Epithelial cell of proximal tubule (primary cell): ENCODE measurements around the gene GSAP. TPM values are rescaled to one million over a fixed set of nuclear protein-coding genes. Genes with fewer than 3 reads are reported as not detected.

Source experiments
- DNase-seq: peaks from one replicate; pipeline ENCODE4 v3.0.0-alpha.2; 2011; ENCODE audit warnings: low read depth
- H3K4me3 ChIP-seq: 2 replicates; pipeline ENCODE4 v1.5.1; 2011; ENCODE audit warnings: low read depth, mild to moderate bottlenecking, low read length
- total RNA-seq: library from RNA; depleted of rRNA; stranded (reverse); fragments of >200 nt; gene quantifications from 2 replicates; pipeline ENCODE4 v1.2.3, GENCODE V29; 2015
- TF ChIP-seq, protein P1 (sequence below): conservative IDR thresholded peaks from 2 replicates; pipeline ENCODE4 v1.5.1; 2012; ENCODE audit warnings: low read depth, mild to moderate bottlenecking, low read length

Gene GSAP
- total RNA-seq, 1 donor from 2014 or later: 1.2 TPM

DNA sequence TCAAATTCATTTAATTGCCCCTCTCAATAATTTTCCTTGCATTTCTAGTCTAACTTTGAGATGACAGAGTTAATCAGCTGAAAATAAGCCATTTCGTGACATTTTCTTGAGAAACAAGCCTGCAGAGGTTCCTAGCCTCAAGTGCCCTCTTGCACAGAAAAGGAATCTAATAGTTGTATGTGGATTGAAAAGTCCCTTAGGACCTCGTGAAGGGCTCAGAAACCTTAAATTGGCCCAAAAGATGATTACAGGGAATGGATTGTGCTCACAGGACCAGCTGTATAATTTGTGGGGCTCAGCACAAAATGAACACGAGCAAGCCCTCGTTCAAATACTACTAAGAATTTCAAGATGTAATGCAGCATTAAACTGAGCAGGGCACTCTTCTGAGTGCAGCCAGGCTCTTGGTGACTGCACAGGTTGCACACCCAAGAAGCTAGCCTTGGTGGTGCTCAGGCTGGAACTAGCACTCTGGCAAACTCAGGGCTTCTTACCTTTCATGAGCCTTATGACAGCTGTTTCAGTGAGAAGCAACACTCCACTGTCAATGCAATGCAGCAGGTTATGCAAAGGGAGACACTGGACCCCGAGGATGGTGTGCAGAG lies 102.2 kb downstream of the GSAP start:
- TF ChIP-seq, protein P1, sequence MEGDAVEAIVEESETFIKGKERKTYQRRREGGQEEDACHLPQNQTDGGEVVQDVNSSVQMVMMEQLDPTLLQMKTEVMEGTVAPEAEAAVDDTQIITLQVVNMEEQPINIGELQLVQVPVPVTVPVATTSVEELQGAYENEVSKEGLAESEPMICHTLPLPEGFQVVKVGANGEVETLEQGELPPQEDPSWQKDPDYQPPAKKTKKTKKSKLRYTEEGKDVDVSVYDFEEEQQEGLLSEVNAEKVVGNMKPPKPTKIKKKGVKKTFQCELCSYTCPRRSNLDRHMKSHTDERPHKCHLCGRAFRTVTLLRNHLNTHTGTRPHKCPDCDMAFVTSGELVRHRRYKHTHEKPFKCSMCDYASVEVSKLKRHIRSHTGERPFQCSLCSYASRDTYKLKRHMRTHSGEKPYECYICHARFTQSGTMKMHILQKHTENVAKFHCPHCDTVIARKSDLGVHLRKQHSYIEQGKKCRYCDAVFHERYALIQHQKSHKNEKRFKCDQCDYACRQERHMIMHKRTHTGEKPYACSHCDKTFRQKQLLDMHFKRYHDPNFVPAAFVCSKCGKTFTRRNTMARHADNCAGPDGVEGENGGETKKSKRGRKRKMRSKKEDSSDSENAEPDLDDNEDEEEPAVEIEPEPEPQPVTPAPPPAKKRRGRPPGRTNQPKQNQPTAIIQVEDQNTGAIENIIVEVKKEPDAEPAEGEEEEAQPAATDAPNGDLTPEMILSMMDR: no peak
- H3K4me3 ChIP-seq: no peak overlapping the region
- no peak for DNase-seq

DNA sequence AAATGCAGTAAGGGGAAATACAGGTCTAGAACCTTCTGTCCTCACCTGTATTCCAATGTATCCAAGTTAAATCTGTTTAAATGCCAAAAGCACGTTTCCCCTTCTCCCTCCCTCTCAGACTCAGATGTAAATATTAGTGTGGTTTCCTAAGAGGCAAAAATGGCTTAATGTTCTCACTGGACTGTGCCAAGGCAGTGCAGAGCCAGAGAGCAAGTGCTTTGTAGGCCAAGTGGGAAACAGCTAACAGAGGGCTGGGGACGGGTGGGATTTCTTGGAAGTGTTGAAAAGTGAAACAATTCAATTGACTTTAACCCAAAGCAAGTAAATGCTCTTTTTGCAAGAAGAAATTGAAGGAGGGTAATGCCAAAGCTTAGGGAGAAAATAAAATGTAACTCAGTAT lies 103.1 kb downstream of the GSAP start:
- DNase-seq: no peak
- TF ChIP-seq, protein P1: no peak
- no peak overlapping the region for H3K4me3 ChIP-seq

DNA sequence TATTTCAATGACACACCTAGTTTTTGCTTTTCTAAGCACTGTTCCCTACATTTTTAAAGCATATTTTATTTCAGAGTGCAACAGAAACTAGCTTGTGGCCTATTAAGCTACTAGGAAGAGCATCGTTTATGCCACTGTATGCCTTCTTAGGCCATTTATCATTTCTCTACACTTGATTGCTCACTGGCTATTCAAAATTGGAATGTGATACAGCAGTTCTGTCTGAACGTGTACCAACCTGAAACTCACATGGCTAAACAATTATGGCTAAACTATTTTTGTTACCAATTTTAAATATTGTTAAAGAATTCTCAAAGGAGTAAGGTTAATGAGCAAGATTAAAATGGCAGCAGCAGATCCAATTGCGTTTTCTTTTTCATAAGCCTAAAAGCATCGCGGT lies 105.2 kb downstream of the GSAP start:
- DNase-seq: no peak
- TF ChIP-seq, protein P1: no peak
- no peak overlapping the region for H3K4me3 ChIP-seq

DNA sequence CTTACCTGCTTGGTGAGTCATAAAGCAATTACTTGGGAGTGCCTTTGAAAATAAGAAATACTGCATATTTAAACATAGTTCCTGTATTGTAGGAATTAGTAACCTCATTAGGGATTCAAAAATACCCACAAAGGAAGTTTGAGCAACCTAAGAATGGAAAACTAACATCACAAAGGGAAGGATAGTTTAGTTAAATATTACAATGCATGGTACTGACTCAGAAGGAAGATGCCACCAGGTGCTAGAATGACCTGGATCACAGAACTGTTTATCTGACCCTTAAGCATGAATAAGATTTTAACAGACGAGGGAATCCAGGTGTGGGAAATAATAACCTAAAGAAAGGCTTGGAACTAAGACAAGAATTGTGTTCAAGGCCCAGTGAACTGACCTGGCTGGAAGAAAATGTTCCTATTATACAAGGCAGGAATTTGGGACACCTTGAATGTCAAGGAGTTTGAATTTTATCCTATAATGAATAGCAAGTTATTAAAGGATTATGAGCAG lies 106.4 kb downstream of the GSAP start:
- peak; percentile 58 for DNase-seq
- H3K4me3 ChIP-seq: no peak overlapping the region
- TF ChIP-seq, protein P1: no peak

DNA sequence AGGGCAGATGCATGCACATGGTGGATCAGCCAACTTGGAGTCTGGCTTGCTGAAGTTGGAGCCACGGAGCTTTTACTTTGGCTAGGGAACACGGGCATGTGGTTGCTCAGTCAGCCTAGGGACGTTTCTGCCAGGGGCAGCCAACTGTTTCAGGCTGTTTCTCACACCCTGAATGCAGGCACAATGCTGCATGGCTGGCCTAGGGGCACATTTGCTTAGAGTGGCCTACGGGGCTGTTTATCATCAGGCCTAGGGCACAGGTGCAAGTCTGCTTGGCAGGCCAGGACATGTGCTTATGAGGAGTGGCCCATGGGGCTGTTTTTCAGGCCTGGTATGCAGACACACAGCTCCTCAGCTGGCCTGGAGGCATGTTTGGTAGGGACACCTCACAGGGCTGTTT lies 107.4 kb downstream of the GSAP start:
- no peak overlapping the region for H3K4me3 ChIP-seq
- TF ChIP-seq, protein P1: no peak
- DNase-seq: no peak

DNA sequence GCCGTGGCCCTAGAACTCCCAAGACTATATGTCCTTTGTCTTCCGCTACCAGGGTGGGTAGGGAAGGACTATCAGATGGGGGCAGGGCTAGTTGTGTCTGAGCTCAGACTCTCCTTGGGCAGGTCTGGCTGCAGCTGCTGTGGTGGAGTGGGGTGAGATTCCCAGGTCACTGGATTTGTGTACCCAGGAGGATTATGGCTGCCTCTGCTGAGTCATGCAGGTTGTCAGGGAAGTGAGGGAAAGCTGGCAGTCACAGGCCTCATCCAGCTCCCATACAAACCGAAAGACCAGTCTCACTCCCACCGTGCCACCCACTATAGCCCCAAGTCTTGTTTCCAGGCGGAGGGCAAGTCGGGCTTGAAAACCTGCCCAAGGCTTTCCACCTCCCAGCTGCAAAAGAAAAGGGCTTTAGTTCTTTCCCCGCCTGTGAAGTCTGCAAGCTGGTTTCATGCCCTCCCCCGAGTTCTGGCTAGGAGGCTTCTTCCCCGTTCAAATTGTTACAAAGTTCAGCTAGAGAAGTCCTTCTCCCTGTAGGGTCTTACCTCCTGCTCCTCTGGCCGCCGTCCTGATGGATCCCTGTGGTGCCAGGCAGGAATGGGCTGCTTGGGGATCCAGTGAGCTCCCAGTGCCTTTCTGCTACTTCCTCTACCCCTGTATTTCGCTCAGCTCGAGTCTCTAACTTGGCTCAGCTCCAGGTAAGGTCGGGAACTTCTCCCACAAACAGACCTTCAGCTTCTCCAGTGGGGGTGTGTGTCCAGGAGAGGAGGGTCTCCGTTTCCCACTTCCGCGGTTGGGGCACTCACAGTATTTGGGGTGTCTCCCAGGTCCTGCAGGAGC lies 109.7 kb downstream of the GSAP start:
- no peak overlapping the region for H3K4me3 ChIP-seq
- TF ChIP-seq, protein P1: no peak
- DNase-seq: no peak

DNA sequence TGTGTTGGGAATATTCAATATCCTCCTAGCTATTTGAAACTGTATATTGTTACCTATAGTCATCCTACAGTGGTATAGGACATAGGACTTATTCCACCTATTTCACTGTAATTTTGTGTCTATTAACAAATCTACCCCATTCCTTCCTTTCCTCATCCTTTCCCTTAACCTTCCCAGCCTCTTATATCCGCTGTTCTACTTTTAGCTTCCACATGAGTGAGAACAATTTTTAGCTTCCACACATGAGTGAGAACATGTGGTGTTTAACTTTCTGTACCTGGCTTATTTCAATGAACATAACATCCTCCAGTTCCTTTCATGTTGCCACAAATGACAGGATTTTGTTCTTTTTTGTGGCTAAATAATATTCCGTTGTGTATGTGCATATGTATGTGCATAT lies 120.6 kb downstream of the GSAP start:
- no peak overlapping the region for H3K4me3 ChIP-seq
- no peak for DNase-seq
- TF ChIP-seq, protein P1: no peak
